Activated T-helper 1 cell treated with anti-CD3 and anti-CD28 coated beads, Interleukin-2, amount 50 U/mL, for 16 hours (primary cell): ENCODE measurements around the gene ARHGEF4.

ENCODE experiments used
- DNase-seq, 2 donors: peaks; one replicate each; pipeline ENCODE4 v3.0.0-alpha.2; 2020; ENCODE audit warnings: low read depth in 1 of 2, low spot score in 1 of 2

The ARHGEF4 gene

GRCh38 chr2:130819608-130820278 lies 17.0 kb upstream of the ARHGEF4 start:
- no peak for DNase-seq

GRCh38 chr2:130820279-130820861 lies 16.3 kb upstream of the ARHGEF4 start:
- no peak for DNase-seq

GRCh38 chr2:130821867-130822266 lies 14.8 kb upstream of the ARHGEF4 start:
- no peak for DNase-seq

GRCh38 chr2:130822766-130823165 lies 13.9 kb upstream of the ARHGEF4 start:
- no peak for DNase-seq

GRCh38 chr2:130823171-130823885 lies 13.4 kb upstream of the ARHGEF4 start:
- DNase-seq, result no peak

GRCh38 chr2:130823886-130824491 lies 12.7 kb upstream of the ARHGEF4 start:
- DNase-seq, result no peak

GRCh38 chr2:130824492-130825061 lies 12.1 kb upstream of the ARHGEF4 start:
- DNase-seq, result peak; percentile 19 to 58

GRCh38 chr2:130825231-130825965 lies 11.3 kb upstream of the ARHGEF4 start:
- DNase-seq, result no peak

- DNase-seq, result no peak
These were observed 10.8 kb upstream of the ARHGEF4 start for GRCh38 chr2:130825966-130826253.

- DNase-seq, result no peak
These were observed 10.3 kb upstream of the ARHGEF4 start for GRCh38 chr2:130826419-130826818.

- DNase-seq, result no peak
These were observed 9.8 kb upstream of the ARHGEF4 start for GRCh38 chr2:130826821-130827501.

- DNase-seq, result no peak
These were observed 9.0 kb upstream of the ARHGEF4 start for GRCh38 chr2:130827502-130828251.

GRCh38 chr2:130828461-130828860 lies 8.3 kb upstream of the ARHGEF4 start:
- DNase-seq, result no peak

GRCh38 chr2:130829015-130829414 lies 7.7 kb upstream of the ARHGEF4 start:
- no peak for DNase-seq

GRCh38 chr2:130830538-130830937 lies 6.2 kb upstream of the ARHGEF4 start:
- no peak for DNase-seq

- DNase-seq, result no peak
These were observed 5.4 kb upstream of the ARHGEF4 start for GRCh38 chr2:130831356-130831755.

GRCh38 chr2:130832296-130832940 lies 4.3 kb upstream of the ARHGEF4 start:
- DNase-seq, result no peak

GRCh38 chr2:130834091-130834930 lies 2.4 kb upstream of the ARHGEF4 start:
- DNase-seq, result no peak
